K562 (cell line): ENCODE measurements around the gene CCDC9B. TPM values are rescaled to one million over a fixed set of nuclear protein-coding genes. Genes with fewer than 3 reads are reported as not detected.

ENCODE experiments used
- CHD7 ChIP-seq: fragments of 200-600 bp; sonication (generic); IDR thresholded peaks from one replicate; pipeline ENCODE4 v1.6.1; 2012; ENCODE audit warnings: mild to moderate bottlenecking, low read depth, low read length, inconsistent platforms
- EZH2 ChIP-seq: IDR thresholded peaks from 2 replicates; pipeline ENCODE4 v1.6.1; 2012; ENCODE audit warnings: low read depth, mild to moderate bottlenecking, inconsistent platforms, low read length, borderline replicate concordance
- HNRNPL ChIP-seq: fragments of 200-400 bp; formaldehyde crosslinking; IDR thresholded peaks from 2 replicates; pipeline ENCODE4 v1.6.1; 2017; ENCODE audit warnings: low read depth, mild to moderate bottlenecking, low read length
- ILK ChIP-seq: fragments of 450-650 bp; IDR thresholded peaks from 2 replicates; pipeline ENCODE4 v1.6.1; 2016; ENCODE audit warnings: missing genetic modification characterization, low read depth, mild to moderate bottlenecking, missing compliant biosample characterization, moderate library complexity, borderline replicate concordance
- MYBL2 ChIP-seq, 2 experiments: fragments of 450-650 bp in 1 of 2; sonication (generic) in 1 of 2; formaldehyde crosslinking in 1 of 2; IDR thresholded peaks; 2 replicates each; pipeline versions ENCODE4 v1.6.1 to v1.8.1; 2017 to 2022; ENCODE audit warnings: borderline replicate concordance in 1 of 2, inconsistent platforms in 1 of 2, low read depth in 1 of 2, mild to moderate bottlenecking in 1 of 2, missing genetic modification reagents in 1 of 2, moderate library complexity in 1 of 2
- NFE2 ChIP-seq: IDR thresholded peaks from 2 replicates; pipeline ENCODE4 v1.6.1; 2014; ENCODE audit warnings: antibody characterized with exemption, low read depth
- NR2C1 ChIP-seq, 2 experiments: fragments of 450-650 bp; IDR thresholded peaks; 2 replicates each; pipeline ENCODE4 v1.6.1; 2017; ENCODE audit warnings: mild to moderate bottlenecking in 2 of 2, antibody characterized with exemption in 1 of 2, inconsistent platforms in 1 of 2, missing compliant biosample characterization in 1 of 2, missing genetic modification characterization in 1 of 2
- RB1 ChIP-seq: fragments of 450-650 bp; IDR thresholded peaks from 2 replicates; pipeline ENCODE4 v1.6.1; 2017; ENCODE audit warnings: low read depth, mild to moderate bottlenecking
- RFX5 ChIP-seq: IDR thresholded peaks from 2 replicates; pipeline ENCODE4 v1.6.1; 2011; ENCODE audit warnings: low read depth, mild to moderate bottlenecking, improper control_type of control experiment, low read length
- TOE1 ChIP-seq, 2 experiments: fragments of 450-650 bp in 1 of 2; sonication (generic) in 1 of 2; formaldehyde crosslinking in 1 of 2; IDR thresholded peaks; 2 replicates each; pipeline versions ENCODE4 v1.7.1 to v1.8.0; 2016 to 2022; ENCODE audit warnings: borderline replicate concordance in 2 of 2, mild to moderate bottlenecking in 2 of 2, antibody characterized with exemption in 1 of 2, inconsistent platforms in 1 of 2, low read depth in 1 of 2, missing genetic modification reagents in 1 of 2, moderate library complexity in 1 of 2
- YY1 ChIP-seq, 3 experiments: IDR thresholded peaks; 2 replicates each; pipeline ENCODE4 v1.6.1; 2011; ENCODE audit warnings: low read length in 2 of 3, mild to moderate bottlenecking in 2 of 3, moderate library complexity in 2 of 3, borderline replicate concordance in 1 of 3, control low read depth in 1 of 3, low read depth in 1 of 3; ENCODE audit not compliant: insufficient read depth in 3 of 3, insufficient replicate concordance in 2 of 3, control insufficient read depth in 1 of 3, insufficient read length in 1 of 3; ENCODE audit errors: extremely low read depth in 1 of 3
- ZFP36 ChIP-seq: fragments of 150-350 bp; IDR thresholded peaks from 2 replicates; pipeline ENCODE4 v1.6.1; 2018; ENCODE audit warnings: low read length, low read depth; ENCODE audit not compliant: partially characterized antibody
- ZNF695 ChIP-seq: fragments of 450-650 bp; formaldehyde crosslinking; IDR thresholded peaks from 2 replicates; pipeline ENCODE4 v1.4.0; 2020; ENCODE audit warnings: mild to moderate bottlenecking, moderate library complexity
- polyA plus RNA-seq, 8 experiments: library from polyadenylated mRNA; depleted of rRNA in 4 of 8; stranded (reverse) in 5 of 8; unstranded in 3 of 8; fragments of >200 nt; fragmentation: Nextera tagmentation in 2 of 8; fragmentation: Illumina TruSeq in 1 of 8; extraction: Ambion mirVana in 2 of 8; extraction: Trizol in 1 of 8; gene quantifications; 2 replicates each; pipeline versions ENCODE4 v1.2.1 to v1.2.3, GENCODE V29; 2011 to 2014; ENCODE audit warnings: inconsistent platforms in 1 of 8, missing spikeins in 1 of 8
- total RNA-seq, 7 experiments: library from RNA; depleted of rRNA in 6 of 7; stranded (reverse); fragments of >200 nt in 6 of 7; fragmentation: Illumina TruSeq in 2 of 7; extraction: Trizol in 2 of 7; gene quantifications; 2 replicates each; pipeline versions ENCODE4 v1.2.1 to v1.2.3, GENCODE V29; 2011 to 2021; ENCODE audit warnings: low replicate concordance in 1 of 7

CCDC9B gene
- total and polyA plus RNA-seq, 9 of the 15 experiments (the other 6 are each of a cell fraction or from before 2014, with no cell fraction given) = 0.01 to 0.47 (median 0.15) TPM; not detected in 1

- TF ChIP-seq YY1 (IDR thresholded peaks at IDR 0.05; ENCODE audit: borderline replicate concordance in 1 of 3, control insufficient read depth in 1 of 3, extremely low read depth in 1 of 3, insufficient read depth in 3 of 3, insufficient read length in 1 of 3, insufficient replicate concordance in 2 of 3, low read depth in 1 of 3, low read length in 2 of 3) = peak in 1 of 3 experiments; percentile 27
- TF ChIP-seq NFE2 = no peak
- no peak for TF ChIP-seq ZNF695 (CRISPR knock-in tag)
- TF ChIP-seq ZFP36 = no peak
- TF ChIP-seq NR2C1 (IDR thresholded peaks at IDR 0.05) = no peak
- no peak for TF ChIP-seq NR2C1 (tag; IDR thresholded peaks at IDR 0.05)
- TF ChIP-seq MYBL2 (IDR thresholded peaks at IDR 0.05; ENCODE audit: low read depth) = no peak
- no peak for TF ChIP-seq MYBL2 (CRISPR knock-in tag; IDR thresholded peaks at IDR 0.05; ENCODE audit: borderline replicate concordance)
- no peak for TF ChIP-seq HNRNPL
- TF ChIP-seq EZH2 = no peak
- no peak for TF ChIP-seq RFX5
- no peak for TF ChIP-seq CHD7
- TF ChIP-seq RB1 = 0 out of 2 replicates have a peak, but pooled peaks have one; percentile 32
- TF ChIP-seq ILK (tag) = no peak
- TF ChIP-seq TOE1 (IDR thresholded peaks at IDR 0.05; ENCODE audit: borderline replicate concordance) = no peak
- no peak for TF ChIP-seq TOE1 (CRISPR knock-in tag; IDR thresholded peaks at IDR 0.05; ENCODE audit: borderline replicate concordance, low read depth)
These were observed 30.5 kb downstream of the CCDC9B start (continued) for GRCh38 chr15:40310001-40310959.
